HCT116 (cell line): Measurements from ENCODE around the gene SIK3. TPM values are rescaled to one million over a fixed set of nuclear protein-coding genes. Genes with fewer than 3 reads are reported as not detected.

ENCODE experiments used
- ATAC-seq: fragments of 200-7000 bp; cut with Tn5 transposase; 2 replicates; pipeline ENCODE4 v1.9.1; 2020; ENCODE audit warnings: mild to moderate bottlenecking, moderate library complexity
- BruUV-seq: library from RNA; stranded (reverse); fragments of 400-500 nt; replicated peaks from 2 replicates; lab custom pipeline; 2021; lab: Mats Ljungman, UMichigan
- CTCF ChIA-PET: fragments of 300-600 bp; sonication (Branson Sonifier 250); formaldehyde crosslinking; loops from one replicate; lab custom pipeline; 2021; ENCODE audit warnings: antibody characterized with exemption; lab: Charles Lee
- POLR2A ChIA-PET: fragments of 300-600, 350-600 bp; sonication (Branson Sonifier 250); formaldehyde crosslinking; loops from one replicate; lab custom pipeline; 2021; ENCODE audit warnings: antibody characterized with exemption; lab: Charles Lee
- RAD21 ChIA-PET, 2 experiments: fragments of 300-600 bp; sonication (Branson Sonifier 250); formaldehyde crosslinking; loops; one replicate each; lab custom pipeline; 2023; ENCODE audit warnings: low total read pairs in 2 of 2; ENCODE audit not compliant: uncharacterized antibody in 2 of 2, unreplicated experiment in 2 of 2, low non-redundant PET in 1 of 2; lab: Charles Lee
- DNase-seq: peaks from one replicate; pipeline ENCODE4 v3.0.0-alpha.2; 2010; ENCODE audit warnings: low read depth, low spot score
- H2AFZ ChIP-seq: fragments of 200-600 bp; shearing (Covaris generic), sonication (generic); 2 replicates; pipeline ENCODE4 v1.6.1; 2017; ENCODE audit warnings: low read depth, mixed run types, mixed read lengths, antibody characterized with exemption, low read length; ENCODE audit not compliant: poor library complexity, severe bottlenecking
- H3K27ac ChIP-seq: 2 replicates; pipeline ENCODE4 v1.5.1; 2012; ENCODE audit warnings: low read depth, low read length
- H3K27me3 ChIP-seq: fragments of 200-600 bp; sonication (generic); 2 replicates; pipeline ENCODE4 v1.6.1; 2016; ENCODE audit warnings: mixed run types, low read length, mixed read lengths; ENCODE audit not compliant: insufficient read depth
- H3K36me3 ChIP-seq, 2 experiments: fragments of 200-500 bp in 1 of 2; fragments of 200-600 bp in 1 of 2; sonication (Bioruptor generic) in 1 of 2; sonication (generic) in 1 of 2; 2 replicates each; pipeline versions ENCODE4 v1.5.1 to v1.6.1; 2014 to 2016; ENCODE audit warnings: low read length in 2 of 2, inconsistent platforms in 1 of 2, mixed read lengths in 1 of 2, mixed run types in 1 of 2; ENCODE audit not compliant: insufficient read depth in 2 of 2, control insufficient read depth in 1 of 2
- H3K4me1 ChIP-seq, 2 experiments: fragments of 200-600 bp in 1 of 2; sonication (generic) in 1 of 2; 2 replicates each; pipeline versions ENCODE4 v1.5.1 to v1.6.1; 2012 to 2017; ENCODE audit warnings: low read length in 2 of 2, inconsistent platforms in 1 of 2, mild to moderate bottlenecking in 1 of 2, mixed read lengths in 1 of 2, mixed run types in 1 of 2, moderate library complexity in 1 of 2; ENCODE audit not compliant: insufficient read depth in 2 of 2, control insufficient read depth in 1 of 2
- H3K4me2 ChIP-seq: fragments of 200-600 bp; sonication (generic); 2 replicates; pipeline ENCODE4 v1.6.1; 2017; ENCODE audit warnings: mixed run types, low read length, mixed read lengths
- H3K4me3 ChIP-seq, 2 experiments: fragments of 200-600 bp in 1 of 2; sonication (generic) in 1 of 2; replicated peaks in 1 of 2; 2 replicates each; pipeline ENCODE4 v1.5.1; 2011 to 2016; ENCODE audit warnings: low read length in 2 of 2, control low read depth in 1 of 2, low read depth in 1 of 2, mild to moderate bottlenecking in 1 of 2, mixed read lengths in 1 of 2, mixed run types in 1 of 2
- H3K79me2 ChIP-seq: fragments of 200-600 bp; sonication (generic); 2 replicates; pipeline ENCODE4 v1.6.1; 2017; ENCODE audit warnings: mild to moderate bottlenecking, mixed run types, low read length, moderate library complexity, mixed read lengths; ENCODE audit not compliant: insufficient read depth
- H3K9ac ChIP-seq: fragments of 200-600 bp; sonication (generic); 2 replicates; pipeline ENCODE4 v1.6.1; 2016; ENCODE audit warnings: low read length, mixed read lengths
- H3K9me2 ChIP-seq: fragments of 200-600 bp; sonication (generic), shearing (Covaris generic); 2 replicates; pipeline ENCODE4 v1.6.1; 2017; ENCODE audit warnings: mixed run types, mild to moderate bottlenecking, moderate library complexity; ENCODE audit not compliant: insufficient read depth
- H3K9me3 ChIP-seq, 2 experiments: fragments of 200-500 bp in 1 of 2; fragments of 200-600 bp in 1 of 2; sonication (Bioruptor generic) in 1 of 2; sonication (generic) in 1 of 2; 2 replicates each; pipeline ENCODE4 v1.6.1; 2014 to 2017; ENCODE audit warnings: low read length in 2 of 2, mixed read lengths in 2 of 2, inconsistent platforms in 1 of 2, low read depth in 1 of 2, mild to moderate bottlenecking in 1 of 2, mixed run types in 1 of 2, moderate library complexity in 1 of 2; ENCODE audit not compliant: control insufficient read depth in 1 of 2, insufficient read depth in 1 of 2
- H4K20me1 ChIP-seq: fragments of 200-600 bp; sonication (generic), shearing (Covaris generic); 2 replicates; pipeline ENCODE4 v1.6.1; 2017; ENCODE audit warnings: mixed run types, mild to moderate bottlenecking, moderate library complexity; ENCODE audit not compliant: insufficient read depth
- CBX3 ChIP-seq: IDR thresholded peaks from 2 replicates; pipeline ENCODE4 v1.6.1; 2012; ENCODE audit warnings: low read depth
- CEBPB ChIP-seq: IDR thresholded peaks from 2 replicates; pipeline ENCODE4 v1.6.1; 2012; ENCODE audit warnings: low read depth
- EZH2phosphoT487 ChIP-seq: fragments of 200-600 bp; IDR thresholded peaks from 2 replicates; pipeline ENCODE4 v1.6.1; 2018; ENCODE audit warnings: antibody characterized with exemption, borderline replicate concordance
- FOSL1 ChIP-seq: IDR thresholded peaks from 2 replicates; pipeline ENCODE4 v1.6.1; 2012; ENCODE audit warnings: low read depth
- JUND ChIP-seq: IDR thresholded peaks from 2 replicates; pipeline ENCODE4 v1.6.1; 2012
- POLR2AphosphoS5 ChIP-seq: IDR thresholded peaks from 2 replicates; pipeline ENCODE4 v1.6.1; 2011; ENCODE audit warnings: mild to moderate bottlenecking, low read depth, low read length, moderate library complexity
- REST ChIP-seq: IDR thresholded peaks from 2 replicates; pipeline ENCODE4 v1.6.1; 2012; ENCODE audit warnings: low read depth
- SP1 ChIP-seq: IDR thresholded peaks from 2 replicates; pipeline ENCODE4 v1.6.1; 2012; ENCODE audit warnings: low read depth
- SRF ChIP-seq: IDR thresholded peaks from 2 replicates; pipeline ENCODE4 v1.6.1; 2012; ENCODE audit warnings: low read depth
- TCF7L2 ChIP-seq: IDR thresholded peaks from 2 replicates; pipeline ENCODE4 v1.7.0; 2011; ENCODE audit warnings: borderline replicate concordance, inconsistent platforms; ENCODE audit not compliant: insufficient read depth, insufficient read length; ENCODE audit errors: extremely low read depth
- intact Hi-C: fragments of 100-400 bp; cut with micrococcal nuclease; formaldehyde crosslinking; loops from 2 replicates; pipeline ENCODE4 v1.10.0; 2022
- total RNA-seq: library from RNA; stranded (reverse); gene quantifications from one replicate; pipeline ENCODE4 v1.2.1, GENCODE V29; 2021; ENCODE audit not compliant: unreplicated experiment

The SIK3 gene
- total RNA-seq, 1 experiment from 2014 or later, result 21.0 TPM

GRCh38 chr11:116847612-116848011 is 250.6 kb downstream of the SIK3 start:
- Histone ChIP-seq H3K4me1 (no peaks in the 10 kb centered on the region; a peak in 1 of 4 replicates), H3K36me3 (peaks cover 3 to 17% of the 10 kb centered on the region in 2 experiments; a peak in 2 of 4 replicates), H3K27me3 (no peaks in the 10 kb centered on the region), H3K9ac (no peak overlapping the region), H3K4me3 (no peak overlapping the region), H2AFZ (no peak overlapping the region), H3K9me3 (no peaks in the 10 kb centered on the region), H3K79me2 (no peaks in the 10 kb centered on the region), H3K4me2 (no peak overlapping the region), H3K27ac (no peak overlapping the region), H4K20me1 (no peaks in the 10 kb centered on the region), H3K9me2 (no peaks in the 10 kb centered on the region)
- intact Hi-C loops, result no loop called here
- ChIA-PET CTCF (no interaction called here), RAD21 (no interaction called here), POLR2A (no interaction called here)
- TF ChIP-seq SRF (no peak), JUND (no peak), SP1 (no peak), TCF7L2 (no peak), EZH2phosphoT487 (no peak), CBX3 (no peak), CEBPB (no peak), FOSL1 (no peak), REST (no peak), POLR2AphosphoS5 (no peak)
- BruUV-seq, result no TSS peak
- DNase-seq (no peak), ATAC-seq (no peak)
